Activated T-cell treated with anti-CD3 and anti-CD28 coated beads for 1 hour (primary cell): Measurements from ENCODE around the gene PTPRA.
"Not testable (repeated sequence)": the region's sequence is repeated elsewhere in the genome, so short reads cannot be mapped to it uniquely, and the experiment has no call there.

Experiments used
- DNase-seq: peaks from one replicate; pipeline ENCODE4 v3.0.0-alpha.2; 2020; ENCODE audit warnings: low read depth

PTPRA gene, protein sequence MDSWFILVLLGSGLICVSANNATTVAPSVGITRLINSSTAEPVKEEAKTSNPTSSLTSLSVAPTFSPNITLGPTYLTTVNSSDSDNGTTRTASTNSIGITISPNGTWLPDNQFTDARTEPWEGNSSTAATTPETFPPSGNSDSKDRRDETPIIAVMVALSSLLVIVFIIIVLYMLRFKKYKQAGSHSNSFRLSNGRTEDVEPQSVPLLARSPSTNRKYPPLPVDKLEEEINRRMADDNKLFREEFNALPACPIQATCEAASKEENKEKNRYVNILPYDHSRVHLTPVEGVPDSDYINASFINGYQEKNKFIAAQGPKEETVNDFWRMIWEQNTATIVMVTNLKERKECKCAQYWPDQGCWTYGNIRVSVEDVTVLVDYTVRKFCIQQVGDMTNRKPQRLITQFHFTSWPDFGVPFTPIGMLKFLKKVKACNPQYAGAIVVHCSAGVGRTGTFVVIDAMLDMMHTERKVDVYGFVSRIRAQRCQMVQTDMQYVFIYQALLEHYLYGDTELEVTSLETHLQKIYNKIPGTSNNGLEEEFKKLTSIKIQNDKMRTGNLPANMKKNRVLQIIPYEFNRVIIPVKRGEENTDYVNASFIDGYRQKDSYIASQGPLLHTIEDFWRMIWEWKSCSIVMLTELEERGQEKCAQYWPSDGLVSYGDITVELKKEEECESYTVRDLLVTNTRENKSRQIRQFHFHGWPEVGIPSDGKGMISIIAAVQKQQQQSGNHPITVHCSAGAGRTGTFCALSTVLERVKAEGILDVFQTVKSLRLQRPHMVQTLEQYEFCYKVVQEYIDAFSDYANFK

DNA sequence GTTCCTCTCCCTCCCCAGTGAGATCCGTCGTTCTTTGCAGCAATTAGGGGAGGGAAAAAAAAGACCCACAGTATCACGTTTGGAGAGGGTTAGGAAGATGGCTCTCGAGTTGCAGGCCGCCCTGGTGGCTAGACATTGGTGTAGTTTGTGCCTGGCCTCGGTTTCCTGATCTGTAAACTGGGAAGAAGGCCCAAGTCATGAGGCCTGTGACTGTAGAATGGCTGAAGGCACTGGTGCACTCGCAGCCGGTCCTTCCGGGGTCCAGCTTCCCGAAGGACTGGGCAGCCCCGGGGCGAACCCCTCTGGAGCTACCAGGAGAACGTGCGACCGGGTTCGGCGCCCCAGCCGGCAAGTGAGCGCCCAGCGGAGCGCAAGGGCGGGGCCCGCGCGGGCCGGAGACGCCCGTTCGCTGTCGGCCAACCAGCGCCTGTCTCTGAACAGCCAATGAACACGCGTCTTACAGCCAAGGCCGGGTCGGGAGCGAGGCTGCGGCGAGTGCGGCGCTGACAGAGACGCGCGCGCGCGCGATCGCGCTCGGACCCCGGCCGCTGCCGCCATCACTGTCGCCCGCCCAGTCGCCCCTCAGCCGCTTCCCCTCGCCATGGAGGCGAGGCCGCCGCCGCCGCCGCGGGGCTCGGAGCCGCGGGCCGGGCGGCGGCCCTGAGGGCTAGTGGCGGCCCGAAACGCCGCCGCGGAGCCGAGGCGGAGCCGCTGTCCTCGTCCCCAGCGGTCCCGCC lies at the start of gene PTPRA:
TSS of gene PTPRA (plus strand) at position 472 of the 737 bp plus-strand sequence. CDS start 90,797 bp downstream, outside the sequence.
- DNase-seq = peak; percentile 85

DNA sequence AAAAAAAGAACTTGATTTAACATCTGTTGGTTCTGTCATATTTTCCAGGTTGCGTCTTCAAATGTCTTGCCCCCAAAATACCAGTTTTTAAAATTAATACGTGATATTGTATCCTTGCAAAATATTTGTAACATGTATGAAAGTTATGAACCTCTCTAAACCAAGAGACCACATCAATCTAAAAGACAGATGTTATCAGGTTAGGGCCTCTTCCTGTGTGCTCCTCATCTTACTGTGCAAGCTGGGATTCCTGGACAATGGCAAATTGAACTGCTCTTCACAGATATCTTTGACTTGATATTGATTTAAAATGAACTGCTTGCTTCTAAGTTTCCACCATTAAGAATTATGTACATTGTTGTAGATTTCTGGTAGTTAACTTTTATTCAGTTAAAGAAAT lies 47.5 kb upstream of the PTPRA start:
- DNase-seq = no peak

DNA sequence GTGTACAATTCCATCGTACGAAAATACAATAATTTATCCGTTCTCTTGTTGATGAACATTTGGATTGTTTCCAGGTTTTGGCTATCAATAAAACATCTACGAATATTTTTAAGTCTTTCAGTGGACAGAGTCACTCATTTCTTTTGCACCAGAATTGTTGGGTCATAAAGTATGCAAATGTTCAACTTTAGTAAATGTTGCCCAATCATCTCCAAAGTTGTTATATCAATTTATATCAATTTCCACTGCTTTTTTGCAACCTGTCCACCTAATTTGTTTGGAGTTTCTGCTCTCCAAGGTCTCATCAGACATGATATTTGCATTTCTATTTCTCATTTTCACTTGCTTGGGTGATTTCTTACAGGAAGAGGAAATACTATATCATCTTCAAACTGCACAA lies 46.6 kb upstream of the PTPRA start:
- no peak for DNase-seq

DNA sequence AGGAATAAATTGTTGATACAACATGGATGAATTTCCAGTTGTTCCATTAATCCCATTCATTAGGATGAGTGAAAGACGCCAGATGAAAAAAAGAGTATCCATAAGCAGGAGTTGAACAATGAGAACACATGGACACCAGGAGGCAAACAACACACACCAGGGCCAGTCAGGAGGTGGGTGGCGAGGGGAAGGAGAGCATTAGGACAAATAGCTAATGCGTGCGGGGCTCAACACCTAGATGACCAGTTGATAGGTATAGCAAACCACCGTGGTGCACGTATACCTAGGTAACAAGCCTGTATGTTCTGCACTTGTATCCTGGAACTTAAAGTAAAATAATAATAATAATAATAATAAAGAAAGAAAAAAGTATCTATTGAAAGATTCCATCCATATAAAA lies 43.9 kb upstream of the PTPRA start:
- DNase-seq = no peak

DNA sequence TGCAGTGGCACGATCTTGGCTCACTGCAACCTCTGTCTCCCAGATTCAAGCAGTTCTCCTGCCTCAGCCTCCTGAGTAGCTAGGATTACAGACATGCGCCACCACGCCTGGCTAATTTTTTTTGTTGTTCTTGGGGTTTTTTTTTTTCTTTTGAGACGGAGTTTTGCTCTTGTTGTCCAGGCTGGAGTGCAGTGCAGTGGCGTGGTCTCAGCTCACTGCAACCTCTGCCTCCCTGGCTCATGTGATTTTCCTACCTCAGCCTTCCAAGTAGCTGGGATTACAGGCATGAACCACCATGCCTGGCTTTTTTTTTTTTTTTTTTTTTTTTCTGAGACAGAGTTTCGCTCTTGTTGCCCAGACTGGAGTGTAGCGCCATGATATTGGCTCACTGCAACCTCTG lies 42.1 kb upstream of the PTPRA start:
- DNase-seq = not testable (repeated sequence)

DNA sequence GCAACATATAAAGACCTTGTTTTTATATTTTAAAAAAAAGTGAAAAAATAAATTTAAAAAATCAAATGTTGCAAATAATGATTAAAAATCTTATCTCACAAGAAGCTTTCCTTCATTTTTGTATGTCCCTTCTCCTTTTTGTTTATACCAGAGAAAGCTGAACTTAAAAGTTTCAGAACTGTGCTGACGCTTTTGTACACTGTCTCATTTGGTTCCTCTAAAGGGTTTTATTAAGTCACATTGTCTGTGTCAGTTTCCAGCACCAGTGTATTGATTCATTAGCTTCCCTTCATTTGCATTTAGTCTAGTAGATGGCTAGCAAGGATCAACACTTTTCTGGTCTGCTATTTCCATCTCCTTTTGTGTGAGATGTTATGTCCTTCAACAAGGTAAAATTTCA lies 39.5 kb upstream of the PTPRA start:
- DNase-seq = no peak

DNA sequence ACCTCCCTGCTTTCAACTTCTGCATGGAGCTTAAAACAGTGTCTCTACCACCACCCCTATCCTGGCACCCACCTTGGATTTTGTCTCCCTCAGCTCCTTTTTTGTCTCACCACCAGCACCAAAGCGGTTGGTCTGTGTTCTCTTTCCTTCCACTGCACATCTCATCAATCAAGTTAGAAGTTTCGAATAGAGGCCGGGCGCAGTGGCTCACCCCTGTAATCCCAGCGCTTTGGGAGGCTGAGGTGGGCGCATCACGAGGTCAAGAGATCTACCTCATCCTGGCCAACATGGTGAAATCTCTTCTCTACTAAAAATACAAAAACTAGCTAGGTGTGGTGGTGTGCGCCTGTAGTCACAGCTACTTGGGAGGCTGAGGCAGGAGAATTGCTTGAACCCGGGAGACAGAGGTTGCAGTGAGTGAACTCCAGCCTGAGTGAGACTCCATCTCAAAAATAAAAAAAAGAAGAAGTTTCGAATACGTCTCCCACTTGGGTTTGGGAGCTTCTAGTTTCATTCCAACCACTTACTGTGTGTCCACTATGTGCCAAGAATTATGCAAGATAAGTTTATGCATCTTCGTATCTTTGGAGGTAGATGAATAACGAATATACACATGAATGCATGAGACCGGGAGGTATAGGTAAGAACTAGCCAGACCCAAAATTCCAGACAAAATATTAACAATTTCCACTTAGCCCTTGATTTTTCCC lies 38.7 kb upstream of the PTPRA start:
- DNase-seq = no peak

DNA sequence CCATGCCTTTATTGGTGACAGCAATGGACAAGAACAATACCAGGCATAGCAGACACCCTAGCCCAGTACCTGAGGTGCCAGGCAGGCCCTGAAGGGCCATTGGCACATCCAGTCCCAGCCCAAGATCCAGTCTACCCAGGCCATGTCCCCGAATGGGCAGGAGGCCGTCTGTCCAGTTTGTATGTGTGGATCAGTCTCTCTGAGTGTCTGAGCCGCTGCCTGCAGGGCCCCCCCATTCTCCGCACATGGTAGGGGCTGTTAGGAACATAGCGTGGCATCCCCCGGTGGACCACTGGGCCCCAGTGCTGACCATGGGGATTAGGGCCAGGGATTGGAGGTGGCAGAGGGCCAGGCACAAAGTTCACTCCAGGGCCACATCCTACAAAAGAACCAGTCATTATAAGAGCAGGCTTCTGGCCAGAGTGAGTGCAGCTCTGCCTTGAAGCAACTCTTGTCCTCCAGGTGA lies 37.9 kb upstream of the PTPRA start:
- no peak for DNase-seq

DNA sequence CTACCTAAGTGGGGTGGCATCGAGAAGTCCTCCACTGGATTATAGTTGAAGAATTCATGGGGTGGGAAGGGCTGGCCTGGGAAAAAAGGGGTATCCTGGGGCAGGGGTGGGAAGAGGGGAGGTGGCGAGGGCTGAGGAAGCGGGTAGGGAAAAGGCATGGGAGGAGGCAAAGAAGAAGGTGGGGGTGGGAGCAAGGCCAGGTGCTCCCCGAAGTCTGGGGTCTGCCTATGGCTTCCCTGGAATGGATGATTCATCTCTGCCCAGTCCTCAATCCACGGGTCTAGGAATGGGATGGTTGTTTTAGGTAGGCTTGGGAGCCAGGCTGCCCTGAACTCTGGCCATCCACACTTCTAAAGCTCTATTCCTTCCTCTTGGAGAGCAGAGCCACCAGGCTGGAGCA lies 37.2 kb upstream of the PTPRA start:
- no peak for DNase-seq

DNA sequence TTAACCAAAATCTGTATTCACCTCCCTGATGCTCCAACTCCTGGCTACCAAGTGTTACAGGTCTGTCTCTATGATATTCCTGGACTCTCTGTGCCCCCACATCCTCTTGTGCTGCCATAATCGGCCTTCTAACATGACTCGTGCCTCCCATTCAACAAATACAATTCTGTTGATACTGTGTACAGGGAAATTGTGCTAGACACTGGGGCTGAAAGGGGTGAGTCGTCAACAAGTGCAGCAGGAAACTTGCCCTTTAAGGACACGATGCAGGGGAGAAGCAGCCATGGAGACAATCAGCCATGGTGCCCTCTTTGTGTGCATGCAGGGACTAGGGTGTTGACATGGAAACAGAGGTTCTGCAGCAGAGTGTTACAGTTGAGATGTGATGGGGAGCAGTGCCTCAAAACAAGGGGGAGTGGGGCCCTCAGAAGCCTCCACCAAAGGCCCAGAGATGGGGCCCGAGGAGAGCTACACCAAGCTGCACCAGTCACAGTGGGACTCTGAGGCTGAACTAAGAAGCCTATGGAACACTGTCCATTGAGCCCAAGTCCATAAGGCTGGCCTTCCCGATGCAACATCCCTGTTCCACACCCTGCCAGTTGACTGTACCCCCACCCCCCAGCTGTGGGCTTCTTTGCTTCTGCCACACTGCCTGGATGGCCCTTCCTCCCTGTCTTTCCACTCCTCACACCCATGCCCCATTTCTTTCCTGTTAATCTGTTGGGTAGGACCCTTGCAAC lies 35.9 kb upstream of the PTPRA start:
- DNase-seq = no peak

DNA sequence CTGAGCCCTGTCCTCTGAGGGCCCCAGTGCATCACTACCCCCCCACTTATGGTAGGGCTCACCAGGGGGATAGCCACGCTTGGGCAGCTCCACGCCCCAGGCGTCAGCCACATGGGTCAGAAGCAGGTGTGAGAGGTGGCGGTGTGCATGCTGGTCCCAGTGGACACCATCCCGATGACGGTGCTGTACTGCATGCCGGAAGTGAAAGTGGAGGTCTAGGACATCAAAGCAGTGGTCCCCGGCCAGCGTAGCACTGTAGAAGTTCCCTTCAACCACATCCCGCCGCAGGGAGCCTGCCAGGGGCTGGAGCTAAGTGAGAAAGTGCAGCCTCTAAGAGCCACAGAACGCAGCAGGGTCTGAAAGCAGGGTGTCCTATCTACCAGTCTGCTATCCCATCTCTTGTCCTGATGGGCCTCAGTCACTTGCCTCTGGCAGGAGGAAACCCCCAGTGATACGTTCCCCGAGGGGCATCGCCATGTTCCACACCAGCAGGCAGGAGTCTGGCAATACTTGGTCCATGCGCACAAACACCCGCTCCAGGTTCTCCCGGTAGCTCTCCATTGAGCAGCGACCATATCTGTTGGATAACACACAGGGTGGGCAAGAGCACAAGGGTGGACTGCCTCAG lies 35.0 kb upstream of the PTPRA start:
- no peak for DNase-seq

DNA sequence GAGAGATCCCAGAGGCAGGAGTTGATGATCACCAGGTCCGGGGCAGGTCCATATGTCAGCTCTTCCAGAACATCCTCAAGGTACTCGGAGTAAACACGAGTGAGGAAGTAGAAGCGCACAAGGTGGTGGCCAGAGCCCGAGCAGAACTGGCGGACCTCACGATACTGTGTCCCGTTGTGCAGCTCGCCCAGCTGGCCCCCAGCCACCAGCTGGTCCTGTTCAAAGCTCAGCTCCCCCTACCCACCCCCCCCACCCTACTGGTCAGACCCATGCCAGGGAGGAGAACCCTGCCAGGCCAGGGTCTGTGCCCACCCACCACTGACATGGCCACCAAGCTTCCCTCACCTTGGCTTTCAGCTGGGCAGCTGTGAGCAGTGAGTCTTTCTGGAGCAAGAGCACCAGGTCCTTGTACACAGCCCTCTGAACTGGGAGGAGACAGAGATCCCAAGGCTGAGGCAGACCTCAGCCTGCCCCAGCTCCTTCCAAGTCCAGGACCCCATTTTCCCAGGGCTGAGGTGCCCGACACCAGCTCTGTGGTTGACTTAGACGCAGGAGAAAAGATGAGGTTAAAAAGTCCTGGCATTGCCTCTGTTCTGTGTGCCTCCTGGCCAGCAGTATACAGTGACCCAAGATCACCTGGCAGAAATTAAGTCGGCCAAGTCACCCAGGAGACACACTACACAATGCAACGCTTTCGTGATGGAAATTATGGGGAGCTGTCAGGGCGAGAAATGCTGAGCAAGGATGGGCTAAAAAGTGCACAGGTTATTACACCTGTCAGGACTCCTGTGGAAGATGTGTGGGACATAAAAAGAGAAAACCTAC lies 34.2 kb upstream of the PTPRA start:
- no peak for DNase-seq

DNA sequence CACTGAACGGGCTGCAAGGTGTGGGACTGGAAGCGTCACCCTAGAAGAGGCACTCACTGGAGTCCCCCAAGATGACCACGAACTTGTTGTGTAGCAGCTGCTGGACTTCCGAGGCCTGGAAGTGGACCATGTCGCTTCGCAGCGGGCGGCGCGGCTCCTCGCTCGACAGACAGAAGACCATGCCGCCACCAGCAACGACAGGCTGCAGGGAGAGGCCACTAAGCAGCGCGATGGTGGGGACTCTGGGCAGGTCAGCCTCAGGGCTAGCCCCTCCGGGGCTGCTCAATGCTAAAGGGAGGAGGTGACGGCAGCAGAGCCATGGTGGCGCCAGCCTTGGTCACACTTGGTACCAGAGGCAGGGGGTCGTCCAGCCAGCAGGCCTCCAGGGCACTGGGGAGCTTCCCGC lies 33.5 kb upstream of the PTPRA start:
- DNase-seq = no peak

DNA sequence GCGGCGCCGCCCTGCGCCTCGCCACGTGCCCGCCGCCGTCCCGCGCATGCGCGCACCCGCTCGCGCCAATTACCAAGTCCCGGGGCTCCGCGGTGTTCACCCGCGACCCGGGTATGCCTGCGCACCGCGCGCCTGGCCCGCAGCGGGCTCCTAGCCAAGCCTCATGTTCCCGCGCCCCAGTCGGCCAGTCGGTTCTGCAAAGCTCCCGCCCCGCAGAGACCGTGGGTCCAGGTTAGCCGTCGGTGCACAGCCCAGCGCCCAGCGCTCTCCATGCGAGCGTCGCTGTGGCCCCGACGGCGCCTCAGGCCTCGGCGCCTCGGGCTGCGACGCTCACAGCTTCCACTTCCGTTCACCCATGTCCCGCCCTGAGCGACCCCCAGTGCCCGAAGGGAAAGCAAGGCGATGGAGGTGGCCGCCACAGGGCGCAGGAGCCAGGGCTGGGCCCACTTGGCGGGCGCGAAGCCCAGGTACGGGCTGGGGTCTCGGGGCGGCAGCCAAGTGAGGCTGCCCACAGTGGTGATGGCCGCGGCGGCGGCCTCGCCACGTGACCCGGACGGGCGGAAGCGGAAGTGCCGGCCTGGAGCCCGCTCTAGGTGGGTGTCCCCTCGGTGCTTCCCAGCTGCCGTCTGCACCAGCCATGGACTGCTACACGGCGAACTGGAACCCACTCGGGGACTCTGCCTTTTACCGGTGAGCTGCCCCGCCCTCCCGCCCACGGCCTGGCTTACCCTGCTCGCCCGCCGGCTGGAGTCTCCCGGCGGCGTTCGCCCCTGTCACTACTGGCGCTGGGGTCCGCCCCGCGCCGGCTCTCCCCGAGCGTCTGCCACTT lies 32.9 kb upstream of the PTPRA start, which contains the start of the genes PCED1A and VPS16:
TSS of gene PCED1A (minus strand) at position 518 of the 829 bp plus-strand sequence. CDS start 743 bp downstream, outside the sequence.
TSS of gene VPS16 (plus strand) at position 608 of the 829 bp plus-strand sequence. CDS start at position 638, 30 bp downstream.
- DNase-seq = peak; percentile 74

DNA sequence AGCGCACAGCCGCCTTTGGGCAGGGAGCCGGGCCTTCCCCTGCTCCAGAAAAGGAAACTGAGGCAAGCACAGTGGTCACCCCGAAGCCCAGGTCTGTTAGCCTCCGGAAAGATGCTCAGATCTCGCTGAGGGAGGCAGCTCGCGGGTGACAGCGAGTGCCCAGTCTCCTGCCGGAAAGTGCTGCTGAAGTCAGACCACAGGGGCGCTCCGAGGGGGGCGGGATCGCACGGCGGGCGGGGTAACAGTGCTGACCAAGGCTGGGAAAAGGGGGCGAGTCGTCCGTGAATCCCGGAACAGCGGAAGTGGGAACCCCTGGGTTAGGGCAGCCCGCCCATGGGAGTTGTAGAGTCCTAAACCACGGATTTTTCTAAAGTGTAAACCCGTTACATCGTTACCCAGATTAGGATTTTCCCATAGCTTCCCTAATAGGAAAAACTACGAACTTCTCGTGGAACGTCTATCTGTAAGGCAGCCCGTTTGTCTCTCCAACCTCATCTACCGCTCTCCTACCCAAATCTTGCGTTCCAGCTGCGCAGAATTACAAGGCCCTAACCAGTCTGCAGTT lies 32.2 kb upstream of the PTPRA start:
- peak; percentile 14 for DNase-seq

DNA sequence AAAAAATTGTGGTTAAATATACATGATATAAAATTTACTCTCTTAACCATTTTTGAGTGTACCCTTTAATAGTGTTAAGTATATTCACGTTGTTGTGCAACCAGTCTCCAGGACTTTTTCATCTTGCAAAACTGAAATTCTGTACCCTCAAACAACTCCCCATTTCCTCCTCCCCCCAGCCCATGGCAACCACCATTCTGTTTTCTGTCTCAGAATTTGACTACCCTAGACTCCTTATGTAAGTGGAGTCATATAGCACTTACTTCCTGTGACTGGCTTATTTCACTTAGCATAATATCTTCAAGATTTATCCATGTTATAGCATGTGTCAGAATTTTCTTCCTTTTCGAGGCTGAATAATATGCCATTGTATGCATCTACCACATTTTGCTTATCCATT lies 27.7 kb upstream of the PTPRA start:
- no peak for DNase-seq

DNA sequence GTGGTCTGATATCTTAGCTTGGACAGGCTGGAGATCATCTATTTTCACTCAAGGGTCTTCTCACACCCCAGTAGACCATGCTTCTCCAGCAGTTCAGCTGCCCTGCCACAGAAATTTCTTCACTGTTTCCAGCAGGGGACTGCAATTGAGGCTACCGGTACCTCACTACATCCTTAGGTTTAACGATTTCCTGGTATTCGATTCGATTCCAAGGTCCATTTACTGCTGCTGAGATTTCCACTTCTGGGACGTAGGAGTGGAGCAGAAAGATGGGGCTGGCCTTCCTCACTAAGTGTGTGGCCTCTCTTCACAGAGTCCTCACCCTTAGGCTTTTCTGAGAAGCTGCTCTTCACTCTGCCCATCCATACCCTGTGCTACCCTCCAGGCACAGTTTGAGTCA lies 26.6 kb upstream of the PTPRA start:
- DNase-seq = no peak

DNA sequence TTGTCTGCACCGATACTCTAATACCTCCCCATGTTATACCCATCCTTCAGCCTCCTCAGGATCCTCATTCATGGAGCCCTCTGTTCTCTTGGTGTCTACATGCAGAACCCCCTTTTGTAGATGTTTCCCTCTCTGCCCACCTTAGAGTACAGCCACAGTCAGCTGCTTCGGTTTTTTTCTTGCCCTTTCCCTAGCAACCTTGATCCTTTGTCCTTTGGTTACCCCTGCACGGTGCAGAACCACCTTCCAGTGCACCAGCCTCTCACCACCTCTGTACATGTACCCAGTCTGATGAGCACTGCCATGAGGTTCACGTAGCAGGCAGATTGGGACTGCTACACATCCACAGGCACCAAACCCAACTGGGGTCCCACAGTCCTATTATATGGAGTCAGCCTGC lies 25.5 kb upstream of the PTPRA start:
- no peak for DNase-seq
